H9 (cell line): ENCODE measurements around the gene MYT1. TPM values are rescaled to one million over a fixed set of nuclear protein-coding genes. Genes with fewer than 3 reads are reported as not detected.

Source experiments
- DNase-seq: peaks from one replicate; pipeline ENCODE4 v3.0.0-alpha.2; 2017
- H2AFZ ChIP-seq: one replicate; pipeline ENCODE4 v1.6.1; 2013; ENCODE audit warnings: mild to moderate bottlenecking, low read length, control low read depth, moderate library complexity
- H2AK5ac ChIP-seq: 2 replicates; pipeline ENCODE4 v1.6.1; 2013; ENCODE audit warnings: low read length, control low read depth, mixed read lengths; ENCODE audit not compliant: insufficient read length
- H2BK120ac ChIP-seq: one replicate; pipeline ENCODE4 v1.6.1; 2013; ENCODE audit warnings: low read depth, mild to moderate bottlenecking, low read length, control low read depth, inconsistent platforms; ENCODE audit not compliant: poor library complexity, severe bottlenecking
- H2BK12ac ChIP-seq: 2 replicates; pipeline ENCODE4 v1.6.1; 2013; ENCODE audit warnings: low read length, control low read depth, mixed read lengths, low read depth; ENCODE audit not compliant: insufficient read length
- H2BK15ac ChIP-seq: 2 replicates; pipeline ENCODE4 v1.6.1; 2013; ENCODE audit warnings: low read depth, low read length, control low read depth
- H2BK20ac ChIP-seq: one replicate; pipeline ENCODE4 v1.6.1; 2013; ENCODE audit warnings: low read depth, mild to moderate bottlenecking, low read length, control low read depth, inconsistent platforms; ENCODE audit not compliant: poor library complexity, severe bottlenecking
- H2BK5ac ChIP-seq: 2 replicates; pipeline ENCODE4 v1.6.1; 2013; ENCODE audit warnings: low read length, control low read depth, mixed read lengths; ENCODE audit not compliant: insufficient read length
- H3K14ac ChIP-seq: 2 replicates; pipeline ENCODE4 v1.6.1; 2013; ENCODE audit warnings: low read length, control low read depth; ENCODE audit not compliant: insufficient read depth
- H3K18ac ChIP-seq: 2 replicates; pipeline ENCODE4 v1.6.1; 2013; ENCODE audit warnings: low read depth, mild to moderate bottlenecking, mixed read lengths, low read length, control low read depth; ENCODE audit not compliant: insufficient read length
- H3K23ac ChIP-seq: 2 replicates; pipeline ENCODE4 v1.6.1; 2013; ENCODE audit warnings: low read length, control low read depth, mixed read lengths, low read depth; ENCODE audit not compliant: insufficient read length
- H3K23me2 ChIP-seq: 2 replicates; pipeline ENCODE4 v1.6.1; 2013; ENCODE audit warnings: low read depth, mild to moderate bottlenecking, mixed read lengths, low read length, control low read depth; ENCODE audit not compliant: insufficient read length, poor library complexity, severe bottlenecking
- H3K27ac ChIP-seq: 2 replicates; pipeline ENCODE4 v1.5.1; 2013; ENCODE audit warnings: low read length, control low read depth, mixed read lengths, low read depth; ENCODE audit not compliant: insufficient read length
- H3K27me3 ChIP-seq: 2 replicates; pipeline ENCODE4 v1.6.1; 2013; ENCODE audit warnings: low read length, control low read depth, inconsistent platforms; ENCODE audit not compliant: insufficient read depth
- H3K4ac ChIP-seq: 2 replicates; pipeline ENCODE4 v1.6.1; 2013; ENCODE audit warnings: low read depth, mild to moderate bottlenecking, control low read depth, inconsistent platforms, low read length, moderate library complexity
- H3K4me1 ChIP-seq: 2 replicates; pipeline ENCODE4 v1.6.1; 2013; ENCODE audit warnings: low read length, control low read depth, inconsistent platforms; ENCODE audit not compliant: insufficient read depth
- H3K4me2 ChIP-seq: 2 replicates; pipeline ENCODE4 v1.6.1; 2013; ENCODE audit warnings: low read length, control low read depth, mixed read lengths; ENCODE audit not compliant: insufficient read length, insufficient read depth
- H3K56ac ChIP-seq: 2 replicates; pipeline ENCODE4 v1.6.1; 2013; ENCODE audit warnings: low read depth, mild to moderate bottlenecking, mixed read lengths, low read length, control low read depth; ENCODE audit not compliant: insufficient read length
- H3K79me1 ChIP-seq: 2 replicates; pipeline ENCODE4 v1.6.1; 2013; ENCODE audit warnings: low read depth, mild to moderate bottlenecking, moderate library complexity, low read length, control low read depth, inconsistent platforms; ENCODE audit not compliant: insufficient read depth, poor library complexity, severe bottlenecking
- H3K79me2 ChIP-seq: 2 replicates; pipeline ENCODE4 v1.6.1; 2013; ENCODE audit warnings: low read length, control low read depth, inconsistent platforms; ENCODE audit not compliant: insufficient read depth
- H3K9ac ChIP-seq: 2 replicates; pipeline ENCODE4 v1.6.1; 2013; ENCODE audit warnings: low read length, control low read depth, mixed read lengths; ENCODE audit not compliant: insufficient read length; ENCODE audit errors: extremely low read depth
- H3K9me3 ChIP-seq: one replicate; pipeline ENCODE4 v1.6.1; 2013; ENCODE audit warnings: low read depth, low read length, inconsistent platforms; ENCODE audit not compliant: control insufficient read depth
- H3T11ph ChIP-seq: one replicate; pipeline ENCODE4 v1.6.1; 2013; ENCODE audit warnings: mild to moderate bottlenecking, low read length, control low read depth, inconsistent platforms
- H4K20me1 ChIP-seq: one replicate; pipeline ENCODE4 v1.6.1; 2013; ENCODE audit not compliant: control insufficient read depth, insufficient read length, insufficient read depth
- H4K5ac ChIP-seq: 2 replicates; pipeline ENCODE4 v1.6.1; 2013; ENCODE audit warnings: low read depth, mild to moderate bottlenecking, mixed read lengths, low read length, control low read depth; ENCODE audit not compliant: insufficient read length
- H4K8ac ChIP-seq: replicated peaks from 2 replicates; pipeline ENCODE4 v1.6.1; 2013; ENCODE audit warnings: low read length, control low read depth, mixed read lengths, low read depth; ENCODE audit not compliant: insufficient read length
- H4K91ac ChIP-seq: 2 replicates; pipeline ENCODE4 v1.6.1; 2013; ENCODE audit warnings: low read depth, mild to moderate bottlenecking, moderate library complexity, mixed read lengths, low read length, control low read depth; ENCODE audit not compliant: insufficient read length
- H3K27ac Mint-ChIP-seq, 3 experiments: 2 replicates in 2 of 3; 3 replicates in 1 of 3; pipeline ENCODE4 v1.8.0; 2020 to 2021; ENCODE audit warnings: mixed read lengths in 3 of 3, mild to moderate bottlenecking in 1 of 3, moderate library complexity in 1 of 3
- H3K27me3 Mint-ChIP-seq: 2 replicates; pipeline ENCODE4 v1.8.0; 2021; ENCODE audit warnings: low read depth, mild to moderate bottlenecking, moderate library complexity, mixed read lengths
- H3K36me3 Mint-ChIP-seq, 3 experiments: 2 replicates in 2 of 3; 3 replicates in 1 of 3; pipeline ENCODE4 v1.8.0; 2020 to 2021; ENCODE audit warnings: low read depth in 3 of 3, mixed read lengths in 3 of 3; ENCODE audit not compliant: insufficient read depth in 1 of 3
- H3K4me1 Mint-ChIP-seq, 2 experiments: 2 replicates each; pipeline ENCODE4 v1.8.0; 2020; ENCODE audit warnings: mixed read lengths in 2 of 2
- H3K4me3 Mint-ChIP-seq, 2 experiments: 2 replicates in 1 of 2; 3 replicates in 1 of 2; pipeline ENCODE4 v1.8.0; 2020 to 2021; ENCODE audit warnings: mild to moderate bottlenecking in 2 of 2, mixed read lengths in 2 of 2, moderate library complexity in 1 of 2
- H3K9me3 Mint-ChIP-seq, 2 experiments: 2 replicates in 1 of 2; 3 replicates in 1 of 2; pipeline ENCODE4 v1.8.0; 2020; ENCODE audit warnings: mild to moderate bottlenecking in 2 of 2, mixed read lengths in 2 of 2, moderate library complexity in 1 of 2
- total RNA-seq: library from RNA; stranded (reverse); gene quantifications from 2 replicates; pipeline ENCODE4 v1.2.1, GENCODE V29; 2021
- TF ChIP-seq, protein P1 (sequence below): fragments of 200-600 bp; sonication (generic); conservative IDR thresholded peaks from 3 replicates; pipeline ENCODE4 v1.8.0; 2021; ENCODE audit warnings: antibody characterized with exemption, mild to moderate bottlenecking

The MYT1 gene
- total RNA-seq, 1 experiment from 2014 or later: 0.79 TPM

DNA sequence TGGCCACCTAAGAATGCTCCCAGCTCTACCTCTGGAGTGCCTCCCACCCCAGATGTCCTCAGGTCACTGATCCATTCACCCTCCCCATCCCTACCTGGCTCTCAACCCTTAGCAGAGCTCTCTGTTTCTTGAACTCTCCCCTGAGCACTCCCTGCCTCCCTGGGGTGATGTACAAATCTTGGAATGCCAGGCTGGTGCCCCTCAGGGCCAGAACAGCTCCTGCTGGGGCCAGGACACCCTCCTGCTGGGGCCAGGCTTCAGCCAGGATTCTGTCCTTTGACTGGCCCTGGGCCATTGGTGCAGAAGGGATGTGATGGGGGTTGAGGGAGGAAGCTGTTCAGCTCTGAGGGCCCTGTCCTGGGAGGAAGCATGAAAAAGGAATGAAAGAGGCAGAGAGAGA lies 30.0 kb downstream of the MYT1 start:
- no peak overlapping the region for H2AFZ ChIP-seq
- H3K9ac ChIP-seq: no peak overlapping the region
- Mint-ChIP-seq H3K27ac (no peak overlapping the region), H3K27me3 (peaks cover 8% of the 10 kb centered on the region), H3K4me1 (peaks cover 44 to 59% of the 10 kb centered on the region in 2 experiments), H3K9me3 (no peaks in the 10 kb centered on the region), H3K4me3 (no peak overlapping the region), H3K36me3 (no peaks in the 10 kb centered on the region)
- no peak overlapping the region for H3K27ac ChIP-seq
- no peak overlapping the region for H2AK5ac ChIP-seq
- H4K91ac ChIP-seq: no peak overlapping the region
- H2BK15ac ChIP-seq: no peak overlapping the region
- H3K14ac ChIP-seq: no peak overlapping the region
- no peak overlapping the region for H2BK120ac ChIP-seq
- no peak overlapping the region for H2BK5ac ChIP-seq
- no peaks in the 10 kb centered on the region for H3K23me2 ChIP-seq
- no peaks in the 10 kb centered on the region for H3K27me3 ChIP-seq
- no peak overlapping the region for H4K8ac ChIP-seq
- DNase-seq: no peak
- H3K9me3 ChIP-seq: no peaks in the 10 kb centered on the region
- H3K18ac ChIP-seq: no peak overlapping the region
- no peak overlapping the region for H3T11ph ChIP-seq
- H2BK12ac ChIP-seq: no peak overlapping the region
- H3K56ac ChIP-seq: no peak overlapping the region
- H2BK20ac ChIP-seq: no peak overlapping the region
- peaks cover 12% of the 10 kb centered on the region; the same call in 1 of the 2 replicates for H3K4me1 ChIP-seq
- TF ChIP-seq, protein P1, sequence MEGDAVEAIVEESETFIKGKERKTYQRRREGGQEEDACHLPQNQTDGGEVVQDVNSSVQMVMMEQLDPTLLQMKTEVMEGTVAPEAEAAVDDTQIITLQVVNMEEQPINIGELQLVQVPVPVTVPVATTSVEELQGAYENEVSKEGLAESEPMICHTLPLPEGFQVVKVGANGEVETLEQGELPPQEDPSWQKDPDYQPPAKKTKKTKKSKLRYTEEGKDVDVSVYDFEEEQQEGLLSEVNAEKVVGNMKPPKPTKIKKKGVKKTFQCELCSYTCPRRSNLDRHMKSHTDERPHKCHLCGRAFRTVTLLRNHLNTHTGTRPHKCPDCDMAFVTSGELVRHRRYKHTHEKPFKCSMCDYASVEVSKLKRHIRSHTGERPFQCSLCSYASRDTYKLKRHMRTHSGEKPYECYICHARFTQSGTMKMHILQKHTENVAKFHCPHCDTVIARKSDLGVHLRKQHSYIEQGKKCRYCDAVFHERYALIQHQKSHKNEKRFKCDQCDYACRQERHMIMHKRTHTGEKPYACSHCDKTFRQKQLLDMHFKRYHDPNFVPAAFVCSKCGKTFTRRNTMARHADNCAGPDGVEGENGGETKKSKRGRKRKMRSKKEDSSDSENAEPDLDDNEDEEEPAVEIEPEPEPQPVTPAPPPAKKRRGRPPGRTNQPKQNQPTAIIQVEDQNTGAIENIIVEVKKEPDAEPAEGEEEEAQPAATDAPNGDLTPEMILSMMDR: no peak
- no peaks in the 10 kb centered on the region for H3K79me2 ChIP-seq
- no peaks in the 10 kb centered on the region for H4K20me1 ChIP-seq
- H3K79me1 ChIP-seq: no peaks in the 10 kb centered on the region
- H3K4me2 ChIP-seq: no peak overlapping the region
- no peak overlapping the region for H3K23ac ChIP-seq
- H4K5ac ChIP-seq: no peak overlapping the region
- no peak overlapping the region for H3K4ac ChIP-seq
